ENCODE data around the gene ANKIB1. TPM values are rescaled to one million over a fixed set of nuclear protein-coding genes. Genes with fewer than 3 reads are reported as not detected.
"Not testable (repeated sequence)": the region's sequence is repeated elsewhere in the genome, so short reads cannot be mapped to it uniquely, and the experiment has no call there.

Gene ANKIB1
- total RNA-seq, 1 experiment from 2014 or later = 31.4 TPM

- no peak for DNase-seq (ENCODE audit: extremely low read depth, low read depth)
Measured at GRCh38 chr7:92391071-92391470, 145.3 kb downstream of the ANKIB1 start.

- DNase-seq (ENCODE audit: extremely low read depth, low read depth) = no peak
Measured at GRCh38 chr7:92397542-92397941, 151.8 kb downstream of the ANKIB1 start.

DNA sequence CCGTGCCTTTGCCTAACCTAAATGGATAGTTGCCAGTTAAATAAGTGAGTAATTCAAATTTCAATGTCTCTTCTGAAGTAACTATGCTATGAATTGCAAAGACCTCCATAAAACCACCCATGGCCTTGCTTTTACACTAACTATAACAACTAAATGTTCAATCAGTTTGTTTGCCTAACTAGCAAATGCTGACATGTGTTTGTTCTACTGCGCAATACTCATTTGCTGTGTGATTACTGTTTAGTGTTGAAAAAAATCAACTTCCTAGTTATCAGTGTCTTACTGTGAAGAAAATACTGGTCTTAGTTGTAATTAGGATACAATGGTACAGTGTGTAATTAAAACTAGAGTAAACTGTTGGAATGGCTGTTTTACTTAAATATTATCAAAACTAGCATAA, 154.2 kb downstream of the ANKIB1 start:
- DNase-seq (ENCODE audit: extremely low read depth, low read depth) = no peak

- no peak for DNase-seq (ENCODE audit: extremely low read depth, low read depth)
Measured at GRCh38 chr7:92402920-92403759, 157.4 kb downstream of the ANKIB1 start.

DNA sequence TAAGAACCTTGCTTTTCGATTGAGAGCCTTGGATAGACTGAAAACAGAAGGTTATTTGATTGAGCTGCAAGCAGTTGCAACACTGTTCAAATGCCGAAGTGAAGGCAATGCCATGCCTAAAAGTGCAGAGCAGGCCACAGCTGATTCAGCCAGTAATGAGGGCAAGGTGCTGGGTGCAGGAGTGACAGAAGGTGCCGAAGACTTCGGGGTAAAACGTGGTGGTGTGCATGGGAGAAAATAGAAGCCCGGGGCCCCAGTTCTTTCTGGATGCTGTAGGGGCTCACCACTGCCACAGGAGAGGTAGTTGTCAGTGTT, 157.9 kb downstream of the ANKIB1 start:
- no peak for DNase-seq (ENCODE audit: extremely low read depth, low read depth)

DNA sequence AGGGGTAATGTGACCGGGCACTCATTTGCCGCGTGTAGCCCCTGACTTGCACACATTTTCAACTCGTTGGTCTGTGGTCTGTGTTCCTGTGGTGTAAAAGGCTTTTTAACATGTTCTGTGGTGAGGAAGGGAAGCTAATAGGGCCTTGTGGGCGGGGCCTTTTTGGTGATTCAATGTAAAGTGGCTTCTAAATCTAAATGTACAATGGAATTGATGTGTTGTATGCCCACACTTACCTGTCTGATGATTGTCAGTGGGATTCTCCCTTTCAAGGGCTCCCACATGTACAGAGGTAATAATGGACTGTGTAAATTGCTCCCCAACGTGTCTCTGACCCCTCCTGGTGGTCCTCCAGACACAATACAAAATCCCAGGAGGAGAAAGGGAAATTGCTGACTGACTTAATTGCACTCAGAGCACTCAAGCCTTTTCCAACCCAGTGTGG, 158.4 kb downstream of the ANKIB1 start:
- DNase-seq (ENCODE audit: extremely low read depth, low read depth) = no peak

DNA sequence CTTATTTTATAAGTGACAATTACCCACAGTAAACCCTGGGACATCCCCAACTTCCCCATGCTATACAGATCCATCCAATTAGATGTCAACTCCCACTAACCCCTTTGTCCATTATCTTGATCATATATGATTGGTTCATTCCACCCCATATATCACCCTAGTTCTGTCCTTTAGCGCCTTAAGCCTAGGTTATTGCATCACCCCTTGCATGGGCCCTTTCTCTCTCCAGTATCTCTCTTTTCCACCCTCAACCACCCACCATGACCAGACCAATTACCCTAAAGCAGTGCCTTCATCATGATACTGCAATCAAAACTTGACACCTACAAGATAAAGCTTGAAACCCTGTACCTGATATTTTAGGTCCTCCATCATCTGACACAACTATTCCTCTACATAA, 163.6 kb downstream of the ANKIB1 start:
- DNase-seq (ENCODE audit: extremely low read depth, low read depth) = no peak

DNA sequence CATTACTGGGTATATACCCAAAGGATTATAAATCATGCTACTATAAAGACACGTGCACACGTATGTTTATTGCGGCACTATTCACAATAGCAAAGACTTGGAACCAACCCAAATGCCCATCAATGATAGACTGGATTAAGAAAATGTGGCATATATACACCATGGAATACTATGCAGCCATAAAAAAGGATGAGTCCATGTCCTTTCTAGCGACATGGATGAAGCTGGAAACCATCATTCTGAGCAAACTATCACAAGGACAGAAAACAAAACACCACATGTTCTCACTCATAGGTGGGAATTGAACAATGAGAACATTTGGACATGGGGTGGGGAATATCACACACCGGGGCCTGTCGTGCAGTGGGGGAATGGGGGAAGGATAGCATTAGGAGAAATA, 164.4 kb downstream of the ANKIB1 start:
- DNase-seq (ENCODE audit: extremely low read depth, low read depth) = not testable (repeated sequence)

GRCh38 chr7:92412745-92413144, 167.0 kb downstream of the ANKIB1 start:
- no peak for DNase-seq (ENCODE audit: extremely low read depth, low read depth)

- DNase-seq (ENCODE audit: extremely low read depth, low read depth) = no peak
Measured at GRCh38 chr7:92413550-92413949, 167.8 kb downstream of the ANKIB1 start.

- no peak for DNase-seq (ENCODE audit: extremely low read depth, low read depth)
Measured at GRCh38 chr7:92415225-92415624, 169.5 kb downstream of the ANKIB1 start.

DNA sequence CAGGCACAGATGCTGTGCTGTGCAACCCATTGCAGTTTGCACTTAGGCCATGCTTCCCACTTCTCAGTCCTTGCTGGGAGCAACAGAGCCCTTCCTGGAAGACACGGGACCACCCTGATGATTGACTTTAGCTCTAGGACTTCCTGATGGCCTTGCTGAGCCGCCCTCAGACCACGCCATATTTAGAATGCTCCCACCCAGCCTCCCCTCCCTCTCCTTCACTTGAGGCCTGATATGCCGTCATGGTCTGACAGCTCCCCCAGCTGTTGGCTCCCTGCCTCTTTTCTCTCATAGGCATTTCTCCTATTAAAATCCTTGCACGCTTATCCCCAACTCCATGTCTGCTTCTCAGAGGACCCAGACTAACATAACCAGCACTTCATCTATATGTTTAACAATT, 172.1 kb downstream of the ANKIB1 start:
- no peak for DNase-seq (ENCODE audit: extremely low read depth, low read depth)

DNA sequence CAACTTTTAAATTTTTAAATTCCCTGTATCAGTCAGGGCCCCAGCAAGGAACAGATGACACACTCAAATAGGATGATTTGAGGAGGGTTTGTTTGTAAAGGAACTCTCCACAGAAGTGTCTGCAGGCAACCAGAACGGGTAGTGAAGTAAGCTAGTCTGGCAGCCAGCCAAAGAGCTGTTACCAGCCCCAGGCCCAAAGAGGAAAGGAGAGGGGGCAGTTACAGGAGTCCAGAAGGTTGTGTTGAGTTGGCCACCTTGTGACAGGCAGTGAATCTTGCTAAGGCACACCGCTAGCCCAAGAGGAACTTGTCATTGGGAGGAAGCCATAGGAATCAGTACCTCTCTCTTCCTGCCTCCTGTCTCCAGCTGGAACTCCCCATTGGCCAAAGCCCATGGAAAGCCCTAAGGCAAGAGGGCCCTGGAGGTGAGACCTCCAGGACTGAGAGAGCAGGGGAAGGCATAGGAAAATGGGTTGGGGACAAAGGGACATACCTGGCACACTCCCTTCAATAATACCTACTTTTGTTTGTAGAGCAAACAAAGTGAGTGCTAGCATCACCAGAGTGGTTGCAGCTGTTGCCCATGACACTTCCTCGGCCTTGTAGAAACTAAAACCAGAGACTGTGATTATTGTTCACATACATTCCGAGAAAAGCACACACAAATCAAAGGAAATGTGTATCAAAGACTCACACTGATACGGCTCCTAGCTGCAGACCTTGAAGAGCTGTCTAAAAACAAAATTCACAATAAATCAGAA, 176.1 kb downstream of the ANKIB1 start:
- DNase-seq (ENCODE audit: extremely low read depth, low read depth) = no peak

GRCh38 chr7:92422926-92423325, 177.2 kb downstream of the ANKIB1 start:
- DNase-seq (ENCODE audit: extremely low read depth, low read depth) = no peak

GRCh38 chr7:92423710-92424131, 177.9 kb downstream of the ANKIB1 start:
- DNase-seq (ENCODE audit: extremely low read depth, low read depth) = no peak

DNA sequence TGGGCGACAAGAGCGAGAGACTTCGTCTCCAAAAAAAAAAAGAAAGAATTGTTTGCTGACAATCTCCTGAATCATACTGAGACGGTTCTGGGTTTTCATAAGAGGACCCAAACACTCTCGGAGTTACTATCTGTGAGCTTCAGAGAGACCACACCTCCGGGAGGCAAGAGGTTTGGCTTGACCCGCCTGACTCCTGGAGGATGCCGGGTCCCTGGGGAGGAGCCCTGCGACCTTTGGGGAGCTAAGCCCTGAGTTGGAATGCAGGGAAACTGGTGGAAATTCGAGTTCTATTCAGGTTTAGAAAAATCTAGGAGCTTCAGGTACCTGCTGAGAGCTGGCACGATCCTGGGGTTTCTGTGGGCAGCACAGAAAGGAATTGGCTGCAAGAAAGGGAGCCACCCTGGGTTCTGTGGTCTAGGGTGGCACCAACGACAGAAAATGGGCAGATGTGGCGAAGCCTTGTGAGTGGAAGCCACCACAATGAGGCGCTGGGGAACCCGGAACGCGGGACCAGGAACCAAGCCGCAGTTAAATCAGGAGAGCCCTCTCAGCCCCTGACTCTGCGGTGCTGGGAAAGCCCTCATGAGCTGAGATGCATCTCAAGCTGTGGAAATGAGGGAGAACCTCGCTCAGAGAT, 179.7 kb downstream of the ANKIB1 start:
- no peak for DNase-seq (ENCODE audit: extremely low read depth, low read depth)

- DNase-seq (ENCODE audit: extremely low read depth, low read depth) = no peak
Measured at GRCh38 chr7:92427193-92427592, 181.4 kb downstream of the ANKIB1 start.

- DNase-seq (ENCODE audit: extremely low read depth, low read depth) = no peak
Measured at GRCh38 chr7:92432299-92432946, 186.6 kb downstream of the ANKIB1 start.

DNA sequence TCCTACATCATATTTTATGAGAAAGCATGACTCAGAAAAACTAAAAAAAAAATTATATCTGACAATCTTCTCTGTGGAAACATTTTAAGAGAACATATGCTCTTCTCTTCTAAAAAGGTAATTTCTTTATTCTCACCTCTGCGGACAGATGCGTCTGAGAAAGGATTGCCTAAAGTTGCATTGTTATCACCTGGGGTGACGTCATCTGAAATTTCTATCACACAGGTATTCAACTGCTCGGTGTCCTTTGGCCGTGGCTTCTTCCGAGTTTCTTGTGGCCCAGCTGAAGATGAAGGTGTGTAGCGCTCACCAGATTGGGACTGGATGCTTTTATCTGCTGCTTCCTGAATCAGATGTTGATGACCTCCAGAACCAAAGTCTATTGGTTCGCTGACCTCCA, 187.2 kb downstream of the ANKIB1 start:
- DNase-seq (ENCODE audit: extremely low read depth, low read depth) = no peak

- DNase-seq (ENCODE audit: extremely low read depth, low read depth) = no peak
Measured at GRCh38 chr7:92435542-92435941, 189.8 kb downstream of the ANKIB1 start.
